Measurements from ENCODE around the gene MAPKAPK2.

- TF ChIP-seq CTCF (IDR thresholded peaks at IDR 0.05) (no peak), POLR2AphosphoS5 (IDR thresholded peaks at IDR 0.05) (no peak), POLR2A (IDR thresholded peaks at IDR 0.05) (no peak)
Measured at GRCh38 chr1:206696812-206697585, 12.3 kb downstream of the MAPKAPK2 start.
